SU-DHL-6 (cell line): Measurements from ENCODE around the gene ARL4A.

Experiments
- H2AFZ ChIP-seq: fragments of 200-600 bp; sonication (generic); 2 replicates; pipeline ENCODE4 v1.6.1; 2014; ENCODE audit warnings: low read depth, mild to moderate bottlenecking, moderate library complexity, mixed read lengths, antibody characterized with exemption, low read length; ENCODE audit not compliant: severe bottlenecking
- H3F3A ChIP-seq: fragments of 200-600 bp; shearing (Covaris generic); 2 replicates; pipeline ENCODE4 v1.6.0; 2016; ENCODE audit warnings: antibody characterized with exemption, mild to moderate bottlenecking; ENCODE audit not compliant: insufficient read depth
- H3K27ac ChIP-seq: fragments of 200-600 bp; sonication (generic); 2 replicates; pipeline ENCODE4 v1.5.1; 2016; ENCODE audit warnings: low read depth, mild to moderate bottlenecking, low read length, moderate library complexity, mixed read lengths
- H3K27me3 ChIP-seq: fragments of 200-600 bp; sonication (generic), shearing (Covaris generic); 2 replicates; pipeline ENCODE4 v1.6.0; 2014; ENCODE audit warnings: mild to moderate bottlenecking, low read length
- H3K36me3 ChIP-seq: fragments of 200-600 bp; sonication (generic); 2 replicates; pipeline ENCODE4 v1.6.1; 2014; ENCODE audit warnings: mild to moderate bottlenecking, low read length, mixed read lengths
- H3K4me2 ChIP-seq: fragments of 300-600, 200-600 bp; shearing (Covaris generic), sonication (generic); 2 replicates; pipeline ENCODE4 v1.6.0; 2014; ENCODE audit warnings: low read length, low read depth, mild to moderate bottlenecking; ENCODE audit not compliant: poor library complexity, severe bottlenecking
- H3K4me3 ChIP-seq: fragments of 200-600 bp; sonication (generic); 2 replicates; pipeline ENCODE4 v1.5.1; 2014; ENCODE audit warnings: antibody characterized with exemption, low read length, mild to moderate bottlenecking, mixed read lengths; ENCODE audit not compliant: insufficient read depth, poor library complexity, severe bottlenecking
- H3K79me2 ChIP-seq: fragments of 200-600 bp; sonication (generic); 2 replicates; pipeline ENCODE4 v1.6.1; 2014; ENCODE audit warnings: mild to moderate bottlenecking, low read length, moderate library complexity; ENCODE audit not compliant: insufficient read depth
- H3K9ac ChIP-seq: fragments of 200-600 bp; sonication (generic); 2 replicates; pipeline ENCODE4 v1.7.0; 2014; ENCODE audit warnings: mild to moderate bottlenecking, low read length
- H3K9me2 ChIP-seq: fragments of 200-600 bp; sonication (generic); replicated peaks from 2 replicates; pipeline ENCODE4 v1.6.1; 2014; ENCODE audit warnings: low read length; ENCODE audit not compliant: insufficient read depth
- H3K9me3 ChIP-seq: fragments of 200-600 bp; sonication (generic); 2 replicates; pipeline ENCODE4 v1.6.1; 2014; ENCODE audit warnings: low read length, mixed read lengths; ENCODE audit not compliant: insufficient read depth
- H4K20me1 ChIP-seq: fragments of 200-600 bp; sonication (generic); 2 replicates; pipeline ENCODE4 v1.6.1; 2014; ENCODE audit warnings: low read depth, mild to moderate bottlenecking, antibody characterized with exemption, low read length, moderate library complexity, mixed read lengths
- EZH2phosphoT487 ChIP-seq: fragments of 200-600 bp; sonication (generic), shearing (Covaris generic); conservative IDR thresholded peaks from 2 replicates; pipeline ENCODE4 v1.6.1; 2018; ENCODE audit warnings: mild to moderate bottlenecking, antibody characterized with exemption, low read length, moderate library complexity, mixed read lengths
- TF ChIP-seq, protein P1 (sequence below): fragments of 200-600 bp; sonication (generic); IDR thresholded peaks from one replicate; pipeline ENCODE4 v1.5.1; 2017; ENCODE audit warnings: antibody characterized with exemption, mild to moderate bottlenecking, low read length, moderate library complexity; ENCODE audit not compliant: insufficient read depth, poor library complexity, severe bottlenecking

Gene ARL4A

DNA sequence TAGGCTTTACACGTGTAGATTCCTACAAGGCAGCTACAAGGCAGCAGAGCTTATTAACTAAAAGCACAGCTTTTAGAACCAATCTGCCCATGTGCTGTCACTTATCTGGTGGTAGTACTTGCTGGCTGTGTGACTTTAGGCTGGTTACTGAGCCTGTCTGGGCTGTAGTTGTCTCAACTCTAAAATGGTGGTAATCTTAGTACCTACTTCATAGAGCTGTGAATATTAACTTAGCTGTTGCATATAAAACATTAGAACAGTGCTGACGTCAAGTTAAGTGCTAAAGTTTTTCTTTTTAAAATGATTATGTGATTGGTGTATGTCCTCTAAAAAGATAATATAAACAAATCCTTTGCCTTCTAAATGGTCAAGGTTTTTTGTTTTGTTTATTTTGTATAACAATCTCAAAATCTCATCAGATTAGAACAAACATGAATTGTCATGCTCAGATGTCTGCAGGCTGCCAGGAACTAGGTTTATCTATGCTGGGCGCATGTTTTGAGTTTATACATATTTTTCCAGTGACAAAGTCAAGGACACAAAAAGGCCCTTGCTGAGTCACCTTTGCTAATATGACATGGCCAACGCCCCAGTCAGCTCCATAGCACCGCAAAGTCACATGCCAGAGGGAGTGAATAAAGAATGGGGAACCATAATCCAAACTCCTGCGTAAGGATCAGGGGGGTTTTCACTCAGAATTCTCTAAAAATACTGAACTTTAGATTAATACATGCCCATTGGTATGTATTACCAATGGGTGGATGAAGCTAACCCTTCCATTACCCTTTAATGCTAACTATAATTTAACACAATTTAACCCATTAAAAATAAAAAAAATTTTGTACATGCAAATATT, 39.8 kb upstream of the ARL4A start:
- Histone ChIP-seq H3K27me3 (no peaks in the 10 kb centered on the region), H3K79me2 (no peaks in the 10 kb centered on the region), H3K4me3 (no peak overlapping the region), H3F3A (no peaks in the 10 kb centered on the region), H2AFZ (no peak overlapping the region), H3K9me2 (no peaks in the 10 kb centered on the region), H3K27ac (no peak overlapping the region), H4K20me1 (no peaks in the 10 kb centered on the region), H3K36me3 (no peaks in the 10 kb centered on the region), H3K4me2 (no peak overlapping the region), H3K9ac (no peak overlapping the region), H3K9me3 (no peaks in the 10 kb centered on the region)
- TF ChIP-seq, protein P1, sequence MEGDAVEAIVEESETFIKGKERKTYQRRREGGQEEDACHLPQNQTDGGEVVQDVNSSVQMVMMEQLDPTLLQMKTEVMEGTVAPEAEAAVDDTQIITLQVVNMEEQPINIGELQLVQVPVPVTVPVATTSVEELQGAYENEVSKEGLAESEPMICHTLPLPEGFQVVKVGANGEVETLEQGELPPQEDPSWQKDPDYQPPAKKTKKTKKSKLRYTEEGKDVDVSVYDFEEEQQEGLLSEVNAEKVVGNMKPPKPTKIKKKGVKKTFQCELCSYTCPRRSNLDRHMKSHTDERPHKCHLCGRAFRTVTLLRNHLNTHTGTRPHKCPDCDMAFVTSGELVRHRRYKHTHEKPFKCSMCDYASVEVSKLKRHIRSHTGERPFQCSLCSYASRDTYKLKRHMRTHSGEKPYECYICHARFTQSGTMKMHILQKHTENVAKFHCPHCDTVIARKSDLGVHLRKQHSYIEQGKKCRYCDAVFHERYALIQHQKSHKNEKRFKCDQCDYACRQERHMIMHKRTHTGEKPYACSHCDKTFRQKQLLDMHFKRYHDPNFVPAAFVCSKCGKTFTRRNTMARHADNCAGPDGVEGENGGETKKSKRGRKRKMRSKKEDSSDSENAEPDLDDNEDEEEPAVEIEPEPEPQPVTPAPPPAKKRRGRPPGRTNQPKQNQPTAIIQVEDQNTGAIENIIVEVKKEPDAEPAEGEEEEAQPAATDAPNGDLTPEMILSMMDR: no peak
- TF ChIP-seq EZH2phosphoT487: no peak

DNA sequence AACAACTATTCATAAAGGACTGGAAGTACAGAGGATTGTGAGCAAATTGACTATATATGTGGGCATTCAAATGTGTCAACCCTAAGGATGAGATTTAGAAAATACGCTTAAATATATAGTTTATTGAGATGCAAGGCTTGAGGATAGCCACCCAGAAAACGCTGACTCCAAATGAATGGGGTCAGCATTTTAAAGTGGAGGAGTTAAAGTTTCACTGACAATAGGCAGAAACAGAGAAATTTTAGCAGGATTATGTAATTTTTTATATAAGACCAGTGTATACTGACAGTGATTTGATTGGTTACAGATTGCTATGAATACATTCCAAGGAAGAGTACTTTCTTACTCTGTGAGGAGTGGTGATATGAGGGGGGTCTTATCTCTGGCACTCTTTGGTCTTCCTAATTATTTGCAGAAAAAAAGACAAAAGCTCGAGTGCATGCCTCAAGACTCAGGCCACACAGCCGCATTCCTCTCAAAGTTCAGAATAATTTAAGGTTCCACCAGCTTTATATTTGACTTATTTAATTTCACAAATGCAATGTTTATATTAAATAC, 38.6 kb upstream of the ARL4A start:
- H3K9me2 ChIP-seq: no peaks in the 10 kb centered on the region
- TF ChIP-seq, protein P1: no peak
- TF ChIP-seq EZH2phosphoT487: no peak
- no peaks in the 10 kb centered on the region for H3K79me2 ChIP-seq
- no peak overlapping the region for H3K4me2 ChIP-seq
- H3K27me3 ChIP-seq: no peaks in the 10 kb centered on the region
- H3K4me3 ChIP-seq: no peak overlapping the region
- H3K36me3 ChIP-seq: no peaks in the 10 kb centered on the region
- no peaks in the 10 kb centered on the region for H3K9me3 ChIP-seq
- H2AFZ ChIP-seq: no peak overlapping the region
- no peak overlapping the region for H3K27ac ChIP-seq
- H3F3A ChIP-seq: no peaks in the 10 kb centered on the region
- no peak overlapping the region for H3K9ac ChIP-seq
- no peaks in the 10 kb centered on the region for H4K20me1 ChIP-seq

DNA sequence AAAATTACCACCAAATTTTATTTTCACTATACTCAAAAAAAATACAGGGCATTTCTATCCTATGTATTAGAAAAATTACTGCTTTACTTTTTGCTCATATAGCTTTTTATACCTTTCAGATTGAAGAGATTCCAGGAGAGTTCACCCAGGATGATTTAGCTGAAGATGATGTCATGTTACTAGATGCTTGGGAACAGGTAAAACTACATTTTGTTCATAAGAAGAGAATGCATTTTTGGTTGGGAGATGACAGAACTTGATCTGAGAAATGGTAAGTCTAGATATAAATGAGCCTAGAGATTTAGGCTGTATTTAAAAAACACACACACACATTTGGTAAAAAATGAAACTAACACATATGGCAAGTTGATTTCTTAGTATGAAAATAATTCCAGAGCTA, 38.1 kb upstream of the ARL4A start:
- no peak overlapping the region for H2AFZ ChIP-seq
- no peaks in the 10 kb centered on the region for H3F3A ChIP-seq
- no peaks in the 10 kb centered on the region for H3K36me3 ChIP-seq
- no peaks in the 10 kb centered on the region for H3K27me3 ChIP-seq
- H3K79me2 ChIP-seq: no peaks in the 10 kb centered on the region
- H3K27ac ChIP-seq: no peak overlapping the region
- H4K20me1 ChIP-seq: no peaks in the 10 kb centered on the region
- H3K9me3 ChIP-seq: no peaks in the 10 kb centered on the region
- H3K9ac ChIP-seq: no peak overlapping the region
- H3K4me3 ChIP-seq: no peak overlapping the region
- TF ChIP-seq EZH2phosphoT487: no peak
- TF ChIP-seq, protein P1: no peak
- H3K4me2 ChIP-seq: no peak overlapping the region
- H3K9me2 ChIP-seq: no peaks in the 10 kb centered on the region
